MV-4-11 (cell line): ENCODE results near the gene TCHH.

Experiments
- DNase-seq: peaks from one replicate; lab custom pipeline; 2025; lab: John Stamatoyannopoulos, UW

Gene TCHH

GRCh38 chr1:152067929-152068328, 47.3 kb downstream of the TCHH start:
- no peak for DNase-seq

GRCh38 chr1:152067150-152067549, 48.1 kb downstream of the TCHH start:
- DNase-seq: peak; percentile 7

- no peak for DNase-seq
These were observed 53.3 kb downstream of the TCHH start for GRCh38 chr1:152061952-152062351.
